Measurements from ENCODE around the gene GJB6.

The GJB6 gene

GRCh38 chr13:20247963-20248362 lies 15.8 kb upstream of the GJB6 start:
- POLR2A ChIA-PET = no interaction called here
- TF ChIP-seq ZNF18 (tag by site-specific recombination; IDR thresholded peaks at IDR 0.05) (no peak), ZBTB10 (tag by site-specific recombination; IDR thresholded peaks at IDR 0.05) (no peak), MEIS1 (CRISPR knock-in tag; IDR thresholded peaks at IDR 0.05; ENCODE audit: borderline replicate concordance) (no peak), REST (tag by site-specific recombination; IDR thresholded peaks at IDR 0.05) (no peak), ZNF391 (tag by site-specific recombination; IDR thresholded peaks at IDR 0.05; ENCODE audit: borderline replicate concordance, low read depth) (no peak), ZNF302 (tag by site-specific recombination; IDR thresholded peaks at IDR 0.05; ENCODE audit: low read depth) (no peak), ZSCAN30 (tag by site-specific recombination; IDR thresholded peaks at IDR 0.05) (no peak), FEZF1 (tag by site-specific recombination; IDR thresholded peaks at IDR 0.05) (no peak)
- Histone ChIP-seq H3K36me3 (ENCODE audit: control insufficient read depth in 2 of 2, insufficient read depth in 1 of 2, low read length in 2 of 2) (no peaks in the 10 kb centered on the region), H3K4me1 (ENCODE audit: control insufficient read depth, insufficient read depth, low read length) (no peaks in the 10 kb centered on the region), H3K4me3 (ENCODE audit: low read depth, low read length) (no peak overlapping the region), H3K9me3 (ENCODE audit: control insufficient read depth, insufficient read depth, low read depth, low read length) (no peaks in the 10 kb centered on the region), H3K27ac (ENCODE audit: extremely low read depth, low read depth, low read length) (no peak overlapping the region)
- CTCF ChIA-PET = interaction anchor here (0.6 kb wide), 1 partner anchor 11 kb away, joined by 4 read pairs; no protein-coding TSS in a partner anchor

- no peaks in the 10 kb centered on the region for H3K4me1 ChIP-seq (ENCODE audit: control insufficient read depth, insufficient read depth, low read length)
- no peak overlapping the region for H3K27ac ChIP-seq (ENCODE audit: extremely low read depth, low read depth, low read length)
- H3K4me3 ChIP-seq (ENCODE audit: low read depth, low read length) = no peak overlapping the region
- H3K9me3 ChIP-seq (ENCODE audit: control insufficient read depth, insufficient read depth, low read depth, low read length) = no peaks in the 10 kb centered on the region
- no peak for TF ChIP-seq ZNF501 (tag by site-specific recombination; IDR thresholded peaks at IDR 0.05)
- no peak for TF ChIP-seq ZNF560 (tag by site-specific recombination; IDR thresholded peaks at IDR 0.05; ENCODE audit: borderline replicate concordance)
- TF ChIP-seq OSR2 (tag by site-specific recombination; IDR thresholded peaks at IDR 0.05) = no peak
- no peak for TF ChIP-seq ZBTB17 (tag by site-specific recombination; IDR thresholded peaks at IDR 0.05)
- TF ChIP-seq ZNF571 (tag by site-specific recombination; IDR thresholded peaks at IDR 0.05) = no peak
- no peak for TF ChIP-seq ZNF239 (tag by site-specific recombination; IDR thresholded peaks at IDR 0.05)
- TF ChIP-seq ZNF600 (tag by site-specific recombination; IDR thresholded peaks at IDR 0.05) = no peak
- TF ChIP-seq GFI1B (tag by site-specific recombination; IDR thresholded peaks at IDR 0.05) = no peak
- no peak for TF ChIP-seq ZBTB26 (tag by site-specific recombination; optimal IDR thresholded peaks at IDR 0.05)
- ChIA-PET CTCF (no interaction called here), POLR2A (no interaction called here)
- H3K36me3 ChIP-seq (ENCODE audit: control insufficient read depth in 2 of 2, insufficient read depth in 1 of 2, low read length in 2 of 2) = no peaks in the 10 kb centered on the region
Measured at GRCh38 chr13:20247403-20247802, 15.3 kb upstream of the GJB6 start.
